Limb (tissue), 2 donors: ENCODE results near the gene LIMS3.
"Not testable (repeated sequence)": the region's sequence is repeated elsewhere in the genome, so short reads cannot be mapped to it uniquely, and the experiment has no call there.

Source experiments
- DNase-seq, 2 donors: peaks; one replicate each; pipeline ENCODE4 v3.0.0-alpha.2; 2016; ENCODE audit errors: extremely low spot score in 2 of 2

The LIMS3 gene, protein sequence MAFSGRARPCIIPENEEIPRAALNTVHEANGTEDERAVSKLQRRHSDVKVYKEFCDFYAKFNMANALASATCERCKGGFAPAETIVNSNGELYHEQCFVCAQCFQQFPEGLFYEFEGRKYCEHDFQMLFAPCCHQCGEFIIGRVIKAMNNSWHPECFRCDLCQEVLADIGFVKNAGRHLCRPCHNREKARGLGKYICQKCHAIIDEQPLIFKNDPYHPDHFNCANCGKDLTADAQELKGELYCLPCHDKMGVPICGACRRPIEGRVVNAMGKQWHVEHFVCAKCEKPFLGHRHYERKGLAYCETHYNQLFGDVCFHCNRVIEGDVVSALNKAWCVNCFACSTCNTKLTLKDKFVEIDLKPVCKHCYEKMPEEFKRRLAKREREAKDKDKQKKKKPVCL

DNA sequence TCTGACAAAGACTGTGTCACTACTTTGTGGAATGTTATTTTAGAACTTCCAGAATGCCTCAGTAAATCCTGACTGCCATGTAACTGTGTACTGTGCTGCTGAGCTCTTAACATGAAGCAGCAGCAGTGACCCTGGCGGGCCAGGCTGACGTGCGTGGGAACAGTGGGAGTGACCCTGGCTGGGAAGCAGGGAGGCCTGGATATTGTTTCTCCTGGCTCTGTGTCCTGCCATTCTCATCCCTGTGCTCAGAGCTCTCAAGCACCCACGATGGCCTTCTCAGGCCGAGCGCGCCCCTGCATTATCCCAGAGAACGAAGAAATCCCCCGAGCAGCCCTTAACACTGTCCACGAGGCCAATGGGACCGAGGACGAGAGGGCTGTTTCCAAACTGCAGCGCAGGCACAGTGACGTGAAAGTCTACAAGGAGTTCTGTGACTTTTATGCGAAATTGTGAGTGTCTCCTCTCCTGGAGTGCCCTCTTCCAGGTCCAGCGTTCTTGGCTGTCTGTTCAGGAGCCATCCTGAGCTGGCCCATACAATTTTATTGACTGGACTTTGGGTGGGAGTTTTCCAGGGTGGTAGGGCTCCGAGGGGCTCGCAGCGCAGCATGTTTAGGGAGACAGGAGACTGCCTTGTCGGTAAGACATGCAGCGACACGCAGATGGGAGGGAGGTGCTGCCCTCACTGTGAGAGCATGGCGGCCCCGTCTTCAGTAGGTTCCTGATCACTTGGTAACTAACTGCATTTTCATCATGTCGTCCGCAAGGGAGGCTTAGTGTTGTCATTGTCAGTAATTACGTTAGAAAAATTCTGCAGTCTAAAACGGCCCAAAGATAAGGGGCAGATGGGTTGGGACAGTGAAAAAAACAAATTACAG lies at the start of gene LIMS3:
Gene LIMS3 (plus strand): TSS at position 227 of the 875 bp plus-strand sequence. CDS start 41 bp downstream, at position 268.
- not testable (repeated sequence) for DNase-seq

DNA sequence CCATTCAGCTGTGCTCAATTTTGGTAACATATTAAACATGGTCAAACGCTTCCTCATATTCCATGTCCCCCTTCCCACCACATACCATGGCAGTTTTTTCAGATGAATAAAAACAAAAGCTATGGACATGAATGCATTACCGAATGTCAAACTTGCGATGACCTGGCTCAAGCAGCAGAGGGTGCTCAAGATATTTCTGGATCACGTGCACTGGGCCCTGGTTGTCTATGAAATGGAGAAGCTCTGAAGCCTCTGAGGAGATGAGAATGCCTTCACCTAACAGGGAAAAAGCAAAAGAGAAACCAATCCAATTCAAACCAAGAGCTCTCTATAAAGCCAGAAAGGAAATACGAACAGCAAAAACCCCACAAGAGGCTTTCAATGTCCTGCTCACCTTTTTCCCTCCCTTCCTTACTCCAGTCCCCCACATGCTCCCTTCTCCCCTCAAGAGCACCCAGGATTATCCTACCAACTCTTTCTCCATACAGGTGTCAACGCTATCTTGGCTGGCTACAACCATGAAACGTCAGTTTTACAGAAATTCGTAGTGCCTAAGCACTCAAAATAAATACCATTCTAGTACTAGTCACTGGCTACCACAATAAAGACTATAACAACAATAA lies 27.2 kb upstream of the LIMS3 start:
- not testable (repeated sequence) for DNase-seq

DNA sequence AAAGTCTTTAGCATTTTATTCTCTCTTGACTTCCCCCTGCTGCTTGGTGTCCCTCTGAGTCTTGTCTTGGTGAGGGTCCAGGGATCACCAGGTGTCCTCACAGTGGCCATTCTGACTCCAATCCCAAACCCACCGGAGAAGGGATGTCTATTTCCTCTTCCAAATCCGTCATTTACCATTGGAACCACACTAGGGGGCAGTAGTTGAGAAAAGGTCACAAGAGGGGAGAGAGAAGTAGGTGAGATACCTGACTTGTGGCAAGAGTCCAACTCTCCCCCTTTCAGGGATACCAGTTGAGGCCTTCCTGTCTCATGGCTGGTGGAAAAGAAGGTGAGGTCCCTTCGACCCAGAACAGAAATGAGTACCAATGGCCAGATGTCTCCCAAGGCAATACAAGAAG lies 21.9 kb upstream of the LIMS3 start:
- DNase-seq: not testable (repeated sequence)

DNA sequence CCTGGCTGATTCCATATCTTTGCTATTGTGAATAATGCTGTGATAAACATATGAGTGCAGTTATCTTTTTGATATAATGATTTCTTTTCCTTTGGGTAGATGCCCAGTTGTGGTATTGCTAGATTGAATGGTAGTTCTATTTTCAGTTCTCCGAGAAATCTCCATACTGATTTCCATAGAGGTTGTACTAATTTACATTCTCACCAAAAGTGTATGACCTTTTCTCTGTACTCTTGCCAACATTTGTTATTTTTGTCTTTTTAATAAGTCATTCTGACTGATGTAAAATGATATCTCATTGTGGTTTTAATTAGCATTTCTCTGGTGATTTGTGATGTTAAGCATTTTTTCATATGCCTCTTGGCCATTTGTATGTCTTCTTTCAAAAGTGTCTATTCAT lies 16.4 kb upstream of the LIMS3 start:
- not testable (repeated sequence) for DNase-seq

DNA sequence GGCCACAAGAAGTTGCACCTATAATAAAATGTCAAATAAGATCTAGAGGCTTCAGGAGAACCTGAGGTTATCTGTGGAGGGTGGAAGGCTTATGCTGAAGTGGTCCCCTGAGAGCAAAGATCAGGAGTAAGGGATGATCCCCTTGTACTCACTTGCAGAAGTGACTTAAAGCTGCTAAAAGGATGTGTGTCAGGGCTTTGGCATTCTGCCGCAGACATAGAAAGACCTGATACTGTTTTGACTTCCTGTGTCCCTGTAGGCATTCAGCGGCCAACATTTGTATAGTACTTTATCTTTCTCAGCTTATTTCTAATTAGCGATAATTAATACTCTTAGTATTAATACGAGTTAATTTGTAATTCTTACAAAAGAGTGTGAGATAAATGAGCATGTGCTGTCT lies 10.1 kb upstream of the LIMS3 start:
- DNase-seq: not testable (repeated sequence)

DNA sequence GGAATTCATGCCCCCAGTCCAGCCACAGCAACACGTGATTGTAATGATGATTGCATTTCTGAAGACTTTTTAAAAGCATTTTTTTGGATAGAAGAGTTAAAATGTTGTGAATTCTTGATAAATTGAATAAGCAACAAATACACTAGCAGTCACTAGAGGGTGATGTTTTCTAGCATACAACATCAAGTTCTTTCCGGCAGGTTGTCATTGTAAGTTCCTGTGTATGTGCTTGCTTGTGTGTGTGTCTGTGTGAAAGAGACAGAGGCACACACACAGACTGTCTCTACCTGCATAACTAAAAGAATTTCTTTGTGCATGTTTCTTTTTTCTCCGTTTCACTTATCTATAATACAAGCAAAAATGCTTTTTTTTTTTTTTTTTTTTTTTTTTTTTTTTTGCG lies 8.6 kb upstream of the LIMS3 start:
- DNase-seq: not testable (repeated sequence)

DNA sequence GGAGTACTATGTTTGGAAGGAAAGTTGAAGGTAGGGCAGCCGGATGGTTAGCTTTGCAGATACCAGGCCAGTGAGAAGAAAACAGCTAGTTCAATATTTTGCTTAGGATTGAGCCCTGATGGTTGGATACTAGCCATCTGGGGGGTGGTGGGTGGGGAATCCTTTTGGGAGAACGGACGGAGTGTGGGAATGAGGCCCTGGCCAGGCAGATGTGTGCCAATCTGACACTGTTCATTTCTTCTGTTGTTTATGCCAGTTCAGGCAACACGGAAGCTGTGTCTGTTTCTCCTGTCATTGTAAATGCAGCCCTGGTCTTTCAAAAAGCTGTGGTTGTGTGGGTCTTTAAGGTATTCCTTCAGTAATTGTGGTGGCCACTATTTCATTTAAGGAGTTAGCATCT lies 7.5 kb upstream of the LIMS3 start:
- not testable (repeated sequence) for DNase-seq

DNA sequence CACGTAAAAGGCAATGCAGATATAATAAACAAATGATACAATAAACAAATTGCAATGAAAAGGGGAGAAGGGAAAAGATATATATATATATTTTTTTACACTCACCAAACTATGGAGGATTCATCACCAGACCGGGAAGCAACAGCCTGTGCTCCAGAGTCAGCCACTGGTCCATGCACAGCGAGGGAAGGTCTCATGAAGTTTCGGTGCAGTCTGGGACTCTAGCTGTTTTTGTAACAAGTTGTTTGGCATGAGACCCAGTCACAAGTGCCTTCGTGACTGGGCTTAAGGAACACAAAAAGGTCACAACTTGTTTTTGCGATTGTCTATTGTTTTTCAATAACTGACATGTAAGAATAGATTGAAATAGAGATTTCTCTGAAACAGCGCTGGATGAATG lies 4.8 kb upstream of the LIMS3 start:
- DNase-seq: not testable (repeated sequence)

DNA sequence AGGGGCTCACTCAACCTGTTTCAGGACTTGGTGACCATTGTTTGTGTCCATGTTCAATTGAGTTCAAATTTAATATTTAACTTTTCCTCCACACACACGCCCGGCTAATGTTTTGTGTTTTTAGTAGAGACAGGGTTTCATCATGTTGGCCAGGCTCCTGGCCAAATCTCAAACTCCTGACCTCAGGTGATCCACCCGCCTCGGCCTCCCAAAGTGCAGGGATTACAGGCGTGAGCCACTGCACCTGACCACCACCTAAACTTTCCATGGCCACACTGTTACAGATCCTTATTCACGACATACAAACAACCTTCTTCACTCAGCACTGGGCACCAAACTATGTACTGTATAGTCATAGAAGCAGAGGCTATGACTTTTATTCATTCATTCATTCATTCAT lies 4.3 kb upstream of the LIMS3 start:
- DNase-seq: not testable (repeated sequence)

DNA sequence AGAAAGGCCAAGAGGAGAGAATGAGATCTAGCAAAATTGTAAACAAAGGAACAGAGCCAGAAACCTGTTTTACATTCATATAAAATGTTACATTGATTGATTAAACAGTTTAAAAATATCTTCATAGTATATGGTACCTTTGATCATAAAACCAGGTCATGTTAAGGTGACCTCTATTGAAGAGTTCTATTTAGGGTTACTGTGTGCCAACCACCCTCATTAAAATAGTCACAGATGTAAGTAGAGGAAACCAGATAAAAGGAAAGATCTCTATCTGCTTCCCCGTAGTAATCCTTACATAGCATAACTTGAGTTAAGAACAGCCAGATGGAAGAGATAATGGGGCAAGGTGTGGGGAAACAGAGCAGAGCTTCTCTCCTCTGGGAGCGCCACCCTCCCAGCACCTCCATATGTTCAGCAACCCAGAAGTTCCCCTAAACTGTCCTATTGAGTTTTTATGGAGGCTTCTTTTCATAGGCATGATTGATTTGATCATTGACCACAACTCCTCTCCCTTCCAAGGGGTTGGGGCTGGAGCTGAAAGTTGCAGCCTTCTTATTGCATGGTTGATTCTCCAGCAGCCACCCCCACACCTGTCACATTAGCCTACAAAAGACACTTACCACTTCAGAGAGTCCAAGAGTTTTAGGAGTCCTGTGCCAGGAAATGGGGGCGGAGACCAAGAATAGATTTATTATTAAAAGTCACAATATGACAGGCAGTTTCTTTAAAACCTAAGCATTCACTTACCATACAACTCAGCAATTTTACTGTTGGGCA lies 3.2 kb upstream of the LIMS3 start:
- not testable (repeated sequence) for DNase-seq

DNA sequence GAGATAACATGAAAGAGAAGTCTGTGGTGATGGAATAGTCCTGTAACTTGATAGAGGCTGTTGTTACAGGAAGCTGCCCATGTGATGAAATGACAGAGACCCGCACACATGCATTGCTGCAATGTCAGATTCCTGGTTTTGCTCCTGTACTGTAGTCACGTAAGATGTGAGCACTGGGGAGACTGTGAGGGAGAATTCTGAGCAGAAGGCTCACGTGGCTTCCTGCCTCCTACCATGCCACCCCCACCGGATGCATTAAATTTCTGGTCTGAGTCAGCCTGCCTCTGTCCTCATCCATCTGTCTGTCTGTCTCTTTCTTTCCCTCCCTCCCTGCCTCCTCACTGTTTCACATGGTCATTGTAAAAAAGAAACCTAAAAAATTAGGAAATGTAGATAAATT lies 2.3 kb upstream of the LIMS3 start:
- not testable (repeated sequence) for DNase-seq

DNA sequence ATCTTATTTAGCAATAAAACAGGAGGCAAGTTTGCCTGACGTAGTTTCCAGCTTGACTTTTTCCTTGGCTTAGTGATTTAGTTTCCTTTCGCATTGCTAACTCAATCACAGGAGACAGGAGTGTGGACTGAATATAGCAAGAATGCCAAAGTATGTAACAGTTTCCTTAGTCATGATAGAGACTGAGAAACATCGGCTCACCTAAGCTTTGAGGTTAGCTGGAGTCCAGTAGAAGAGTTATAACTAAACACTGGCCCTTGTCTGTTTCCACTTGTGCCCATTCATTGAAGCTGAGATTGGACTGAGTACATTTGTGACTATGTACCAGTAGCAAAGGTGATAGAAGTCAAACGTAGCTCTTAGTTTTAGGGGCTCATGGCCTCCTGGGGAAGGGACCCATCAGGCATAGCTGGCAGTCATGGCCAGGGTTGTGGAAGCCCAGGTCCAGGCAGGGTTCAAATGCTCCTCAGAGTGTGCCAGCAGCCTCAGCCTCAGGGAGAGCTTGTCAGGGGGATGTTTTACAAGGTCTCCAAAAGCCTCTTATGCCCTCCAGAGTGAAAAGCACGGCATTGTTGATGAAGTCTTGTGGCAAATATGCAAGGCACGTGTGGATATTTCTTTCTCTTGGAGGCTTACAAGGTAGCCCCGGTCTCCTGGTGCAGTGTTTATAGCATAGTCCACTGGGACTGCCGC lies 573 bp upstream of the LIMS3 start:
- not testable (repeated sequence) for DNase-seq

DNA sequence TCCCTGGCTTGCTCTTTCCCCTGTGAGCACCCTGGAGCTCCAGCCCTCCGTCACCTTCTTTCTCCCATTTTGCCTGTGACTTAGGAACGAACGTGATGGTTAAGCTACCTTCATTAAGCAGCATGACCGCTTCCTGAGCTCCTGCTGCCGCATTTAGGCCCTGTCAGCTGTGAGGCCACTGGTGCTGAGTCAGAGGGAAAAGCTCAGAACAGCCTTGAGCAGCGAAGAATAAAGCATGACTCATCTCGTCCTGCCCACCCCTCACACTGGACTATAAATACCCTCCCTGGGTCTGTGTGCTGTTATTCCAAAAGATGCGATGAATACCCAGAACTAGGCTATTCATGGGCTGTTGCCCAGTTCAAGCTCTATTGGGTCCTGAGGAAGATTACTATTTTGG lies 7.3 kb downstream of the LIMS3 start:
- not testable (repeated sequence) for DNase-seq

DNA sequence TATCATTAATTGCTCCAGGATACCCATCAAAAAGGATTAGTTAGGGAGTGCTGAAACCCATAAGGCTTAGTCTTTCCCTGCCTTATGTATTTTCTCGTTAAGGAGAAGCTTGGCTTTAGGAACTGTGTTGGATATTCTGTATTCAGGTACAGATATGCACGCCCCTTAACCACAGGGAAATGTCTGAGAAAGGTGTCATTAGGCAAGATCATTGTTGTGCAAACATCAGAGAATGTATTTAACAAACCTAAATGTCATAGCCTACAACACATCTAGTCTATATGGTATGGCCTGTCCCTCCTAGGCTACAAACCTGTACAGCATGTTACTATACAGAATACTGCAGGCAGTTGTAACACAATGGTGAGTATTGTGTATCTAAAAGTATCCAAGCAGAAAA lies 10.1 kb downstream of the LIMS3 start:
- not testable (repeated sequence) for DNase-seq

DNA sequence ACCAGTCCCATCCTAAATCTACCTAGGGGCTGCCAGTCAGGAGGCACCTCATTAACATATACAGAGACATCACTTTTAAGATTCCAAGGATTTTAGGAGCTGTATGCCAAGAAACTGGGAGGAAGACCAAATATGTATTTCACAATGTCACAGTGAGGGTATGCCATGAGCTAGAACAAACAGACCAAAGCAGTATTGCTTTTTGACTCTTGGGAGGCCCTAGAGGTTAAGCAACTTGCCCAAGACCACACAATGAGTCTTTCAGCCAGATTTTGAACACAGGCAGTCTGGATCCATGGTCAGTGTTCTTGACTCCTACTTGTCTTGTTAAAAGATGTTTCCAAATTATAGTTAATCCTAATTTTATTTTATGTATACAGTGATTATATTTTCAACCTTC lies 12.3 kb downstream of the LIMS3 start:
- not testable (repeated sequence) for DNase-seq

DNA sequence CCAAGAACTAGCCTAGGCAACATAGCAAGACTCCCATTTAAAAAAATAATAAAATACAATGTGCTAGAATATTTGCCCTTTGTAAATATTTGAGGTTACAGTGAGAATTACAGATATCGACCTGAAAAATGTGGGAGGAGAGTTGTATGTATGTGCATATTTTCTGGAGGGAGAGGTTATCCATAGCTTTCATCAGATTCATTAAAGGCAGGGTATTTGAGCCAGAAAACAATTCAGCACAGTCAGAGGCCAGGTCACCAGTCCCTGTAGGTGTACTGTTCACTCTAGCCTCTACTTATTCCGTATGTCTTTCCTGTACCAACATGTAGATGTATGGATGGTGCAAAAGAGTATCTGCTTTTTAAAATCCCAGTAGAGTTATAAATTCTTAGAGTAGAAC lies 15.4 kb downstream of the LIMS3 start:
- not testable (repeated sequence) for DNase-seq

DNA sequence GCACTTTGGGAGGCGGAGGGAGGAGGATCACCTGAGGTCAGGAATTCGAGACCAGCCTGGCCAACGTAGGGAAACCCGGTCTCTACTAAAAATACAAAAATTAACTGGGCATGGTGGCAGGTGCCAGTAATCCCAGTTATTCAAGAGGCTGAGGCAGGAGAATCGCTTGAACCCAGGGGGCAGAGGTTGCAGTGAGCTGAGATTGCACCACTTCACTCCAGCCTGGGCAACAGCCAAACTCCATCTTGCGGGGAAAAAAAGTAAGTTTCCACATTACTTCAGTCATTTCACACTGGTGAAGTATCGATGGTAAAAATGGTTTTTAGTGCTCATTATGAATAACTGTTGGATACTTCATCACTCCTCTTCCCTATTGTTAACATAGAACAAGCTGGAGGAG lies 16.1 kb downstream of the LIMS3 start:
- DNase-seq: not testable (repeated sequence)

DNA sequence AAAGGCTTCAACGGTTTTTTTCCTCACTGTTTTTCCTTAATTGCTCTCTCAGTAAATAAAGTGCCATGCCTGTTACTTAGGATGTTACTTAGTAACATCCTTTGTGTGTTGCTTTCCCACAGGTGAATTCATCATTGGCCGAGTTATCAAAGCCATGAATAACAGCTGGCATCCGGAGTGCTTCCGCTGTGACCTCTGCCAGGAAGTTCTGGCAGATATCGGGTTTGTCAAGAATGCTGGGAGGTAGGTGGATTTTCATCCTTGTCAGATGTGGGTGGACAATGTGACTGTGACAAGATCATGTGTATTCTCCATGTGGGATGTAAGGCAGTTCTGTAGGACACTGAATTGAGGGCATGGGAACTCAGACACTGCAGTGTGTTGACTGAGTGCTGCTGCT lies 17.3 kb downstream of the LIMS3 start:
- DNase-seq: not testable (repeated sequence)

DNA sequence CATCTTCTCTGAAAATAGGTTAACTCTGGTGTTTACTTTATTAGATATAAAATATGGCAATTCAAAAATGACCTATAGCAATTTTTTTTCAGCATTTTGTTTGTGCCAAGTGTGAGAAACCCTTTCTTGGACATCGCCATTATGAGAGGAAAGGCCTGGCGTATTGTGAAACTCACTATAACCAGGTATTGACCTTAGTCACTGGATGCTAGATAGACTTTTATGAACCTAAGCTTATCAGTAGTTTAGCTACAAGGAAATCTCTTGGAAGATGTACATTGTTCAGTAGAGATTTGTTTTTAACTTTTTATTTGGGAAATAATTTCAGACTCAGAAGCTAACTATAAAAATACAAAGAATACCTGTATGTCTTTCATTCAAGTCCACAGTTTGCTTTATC lies 21.7 kb downstream of the LIMS3 start:
- not testable (repeated sequence) for DNase-seq
